ENCODE data around the gene GMEB1.

DNA sequence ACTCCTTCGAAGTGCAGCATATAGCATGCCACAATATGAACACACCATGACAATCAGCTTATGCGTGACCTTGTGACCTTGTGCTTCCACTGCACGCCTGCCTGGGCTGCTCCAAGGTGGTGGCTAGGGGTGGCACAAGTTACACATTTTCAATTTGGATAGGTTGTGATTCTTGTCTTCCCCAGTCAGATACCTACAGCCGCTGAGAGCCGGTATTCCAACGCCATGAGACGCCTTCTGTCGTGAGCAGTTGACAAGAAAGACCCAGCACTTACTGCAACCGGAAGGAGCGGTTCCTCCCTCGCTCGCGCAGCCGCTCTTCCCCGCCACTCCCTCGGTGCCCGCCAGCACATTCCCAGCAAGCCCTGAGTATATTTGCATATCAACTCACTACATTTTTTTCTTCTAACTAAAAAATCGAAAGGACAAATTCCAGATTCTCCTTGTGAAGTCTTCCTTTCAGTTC is 20.5 kb upstream of the GMEB1 start:
- TF ChIP-seq, protein P1, sequence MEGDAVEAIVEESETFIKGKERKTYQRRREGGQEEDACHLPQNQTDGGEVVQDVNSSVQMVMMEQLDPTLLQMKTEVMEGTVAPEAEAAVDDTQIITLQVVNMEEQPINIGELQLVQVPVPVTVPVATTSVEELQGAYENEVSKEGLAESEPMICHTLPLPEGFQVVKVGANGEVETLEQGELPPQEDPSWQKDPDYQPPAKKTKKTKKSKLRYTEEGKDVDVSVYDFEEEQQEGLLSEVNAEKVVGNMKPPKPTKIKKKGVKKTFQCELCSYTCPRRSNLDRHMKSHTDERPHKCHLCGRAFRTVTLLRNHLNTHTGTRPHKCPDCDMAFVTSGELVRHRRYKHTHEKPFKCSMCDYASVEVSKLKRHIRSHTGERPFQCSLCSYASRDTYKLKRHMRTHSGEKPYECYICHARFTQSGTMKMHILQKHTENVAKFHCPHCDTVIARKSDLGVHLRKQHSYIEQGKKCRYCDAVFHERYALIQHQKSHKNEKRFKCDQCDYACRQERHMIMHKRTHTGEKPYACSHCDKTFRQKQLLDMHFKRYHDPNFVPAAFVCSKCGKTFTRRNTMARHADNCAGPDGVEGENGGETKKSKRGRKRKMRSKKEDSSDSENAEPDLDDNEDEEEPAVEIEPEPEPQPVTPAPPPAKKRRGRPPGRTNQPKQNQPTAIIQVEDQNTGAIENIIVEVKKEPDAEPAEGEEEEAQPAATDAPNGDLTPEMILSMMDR (IDR thresholded peaks at IDR 0.05) = no peak
- no peak for TF ChIP-seq EZH2 (IDR thresholded peaks at IDR 0.05; ENCODE audit: borderline replicate concordance, insufficient read depth, low read depth, low read length, poor library complexity, severe bottlenecking)

Data from B cell (primary cell).